ENCODE results near the gene CASP14.

DNA sequence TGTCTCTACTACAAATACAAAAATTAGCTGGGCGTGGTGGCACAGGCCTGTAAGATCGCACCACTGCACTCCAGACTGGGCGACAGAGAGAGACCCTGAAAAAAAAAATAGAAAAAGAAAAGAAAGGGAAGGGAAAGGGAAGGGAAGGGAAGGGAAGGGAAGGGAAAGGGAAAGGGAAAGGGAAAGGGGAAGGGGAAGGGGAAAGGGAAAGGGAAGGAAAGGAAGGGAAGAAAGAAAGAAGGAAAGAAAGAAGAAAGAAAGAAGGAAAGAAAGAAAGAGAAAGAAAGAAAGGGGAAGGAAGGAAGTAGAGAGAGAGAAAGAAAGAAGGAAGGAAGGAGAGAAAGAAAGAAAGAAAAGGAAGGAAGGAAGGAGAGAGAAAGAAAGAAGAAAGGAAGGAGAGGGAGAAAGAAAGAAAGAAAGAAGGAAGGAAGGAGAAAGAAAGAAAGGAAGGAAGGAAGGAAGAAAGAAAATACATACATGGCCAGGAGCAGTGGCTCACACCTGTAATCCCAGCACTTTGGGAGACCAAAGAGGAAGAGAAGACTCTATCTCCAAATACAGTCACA is 49.8 kb downstream of the CASP14 start:
- TF ChIP-seq POLR2AphosphoS5 (IDR thresholded peaks at IDR 0.05; ENCODE audit: borderline replicate concordance, low read depth, low read length): no peak
- no peak for TF ChIP-seq EZH2 (IDR thresholded peaks at IDR 0.05)
- TF ChIP-seq FOXP2 (optimal IDR thresholded peaks at IDR 0.05; ENCODE audit: control extremely low read depth, extremely low read length, insufficient read depth): no peak
